Right cardiac atrium (tissue), 5 donors: Measurements from ENCODE around the gene POLN. TPM values are rescaled to one million over a fixed set of nuclear protein-coding genes. Genes with fewer than 3 reads are reported as not detected.

Experiments used
- ATAC-seq, 2 donors: fragments of 200-7000 bp; cut with Tn5 transposase; one replicate each; pipeline versions ENCODE4 v1.8.0 to v1.9.1; 2020; ENCODE audit warnings: moderate library complexity in 2 of 2, mild to moderate bottlenecking in 1 of 2
- DNase-seq, 3 donors: peaks; one replicate each; pipeline ENCODE4 v3.0.0-alpha.2; 2020
- H3K27ac ChIP-seq: one replicate; pipeline ENCODE4 v1.5.1; 2013; ENCODE audit warnings: mild to moderate bottlenecking, low read length, control low read depth, moderate library complexity
- H3K27me3 ChIP-seq: one replicate; pipeline ENCODE4 v1.6.1; 2013; ENCODE audit not compliant: control insufficient read depth, insufficient read depth
- H3K4me1 ChIP-seq: one replicate; pipeline ENCODE4 v1.6.1; 2013; ENCODE audit warnings: low read length; ENCODE audit not compliant: control insufficient read depth, insufficient read depth
- H3K4me3 ChIP-seq: one replicate; pipeline ENCODE4 v1.5.1; 2013; ENCODE audit warnings: low read length, control low read depth
- H3K9me3 ChIP-seq: one replicate; pipeline ENCODE4 v1.6.1; 2013; ENCODE audit warnings: low read length; ENCODE audit not compliant: control insufficient read depth
- WGBS: extraction: QIAGEN DNeasy Blood & Tissue Kit; methylation state at CpG from one replicate; pipeline ENCODE4 v1.1.7; 2013; 5-methylcytosine and 5-hydroxymethylcytosine counted together
- intact Hi-C, 4 donors: fragments of 100-400 bp; cut with DNase I; formaldehyde crosslinking; loops; one replicate each; pipeline versions ENCODE4 v1.11.0 to v1.14.0; 2022 to 2023
- polyA plus RNA-seq: library from polyadenylated mRNA; stranded (reverse); fragments of 200-250 nt; gene quantifications from one replicate; pipeline ENCODE4 v1.2.3, GENCODE V29; 2013
- total RNA-seq, 4 donors: library from RNA; stranded (reverse); fragmentation: NEBNext Ultra II Directional; extraction: Animal tissue kit (Norgen Biotek cat#: 25700); gene quantifications; one replicate each; pipeline ENCODE4 v1.2.1, GENCODE V29; 2021
- donor health status: healthy with polysubstance abuse.
- donor health status: DM: no; HTN: yes; CAD: no.
- donor health status: DM: no; HTN: no; CAD: no.
- donor health status: DM: no; HTN: yes; CAD: no; lungs with severe emphysema.
- donor health status: DM: yes; HTN: yes; CAD: no.

The POLN gene
- total and polyA plus RNA-seq, 5 donors, result 1.5 to 5.9 (median 3.8) TPM

DNA sequence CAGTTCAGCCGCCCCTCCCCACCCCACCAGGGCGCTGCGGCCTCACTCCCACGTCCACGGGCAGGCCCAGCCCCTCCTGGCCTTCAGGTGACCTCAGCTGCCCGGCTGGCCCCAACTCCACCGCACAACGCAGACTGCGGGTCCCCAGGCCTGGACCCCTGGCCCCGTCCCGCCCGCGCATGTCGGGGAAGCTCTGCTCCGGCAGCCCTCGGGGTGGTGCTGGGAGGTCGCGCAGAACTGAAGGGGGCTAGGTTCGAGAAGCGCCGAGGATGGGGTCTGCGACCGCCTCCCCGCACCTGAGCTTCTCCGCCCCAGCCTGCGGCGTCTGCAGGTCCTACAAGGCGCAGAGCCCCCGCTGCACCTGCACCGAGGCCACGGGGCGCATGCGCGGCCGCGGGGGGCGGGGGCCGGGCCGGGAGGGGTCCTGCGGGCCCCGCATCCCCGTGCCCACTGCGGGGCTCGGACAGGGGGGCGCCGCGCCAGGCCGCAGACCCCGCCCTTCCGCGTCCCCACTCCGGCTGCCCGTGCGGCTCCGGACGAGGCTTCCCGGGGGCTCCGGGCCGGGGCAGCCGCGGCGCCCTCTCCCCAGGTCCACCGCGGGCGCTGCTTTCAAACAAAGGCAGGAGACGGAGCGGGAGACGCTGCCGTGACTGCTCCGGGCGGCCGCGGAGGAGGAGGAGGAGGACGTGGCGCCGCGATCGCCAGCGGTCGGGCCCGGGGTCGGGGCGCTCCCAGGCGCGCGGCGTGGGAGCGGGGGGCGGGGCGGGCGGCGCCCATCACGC, 183.5 kb downstream of the POLN start:
- Histone ChIP-seq H3K27ac (no peak overlapping the region), H3K9me3 (no peaks in the 10 kb centered on the region), H3K27me3 (no peaks in the 10 kb centered on the region), H3K4me3 (peak overlapping the region; percentile 70), H3K4me1 (no peaks in the 10 kb centered on the region)
- 1% methylated on average over 93 of the region's 93 CpGs for WGBS
- peak in 1 of 3 donors; percentile 53 for DNase-seq
- intact Hi-C loops, result no loop called here
- ATAC-seq, result peak in 1 of 2 donors; percentile 20

DNA sequence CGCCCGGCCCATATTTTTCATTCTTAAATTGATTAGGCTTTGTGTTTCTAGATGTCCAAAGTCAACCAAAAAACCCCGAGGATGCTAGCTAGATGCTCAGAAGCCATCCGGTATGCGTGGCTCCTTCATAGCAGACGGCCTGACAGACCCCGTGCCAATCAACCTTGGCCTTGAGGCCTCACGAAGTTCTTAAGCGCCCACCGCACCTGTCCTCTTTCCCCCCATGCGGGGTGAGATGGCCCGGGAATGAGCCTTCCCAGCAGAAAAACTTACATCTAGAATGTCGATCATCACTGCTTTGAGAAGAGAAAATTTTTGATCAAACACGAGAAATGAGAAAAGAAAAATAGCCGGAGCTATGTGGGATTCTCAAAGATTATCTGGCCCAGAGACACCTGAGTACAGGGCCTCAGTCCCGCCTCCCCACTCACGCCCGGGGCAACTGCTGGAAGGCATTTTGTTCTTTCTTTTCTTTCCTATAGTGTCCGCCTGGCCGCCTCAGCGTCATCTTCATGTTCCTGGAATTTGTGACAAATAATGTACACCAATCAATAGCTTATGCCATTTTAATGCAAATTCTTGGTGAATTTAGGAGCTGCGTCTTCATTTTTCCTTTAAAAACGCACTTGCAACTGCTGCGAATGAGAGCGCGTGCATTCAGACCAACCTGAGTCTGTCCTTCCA, 184.4 kb downstream of the POLN start:
- H3K4me3 ChIP-seq, result no peak overlapping the region
- H3K4me1 ChIP-seq, result no peaks in the 10 kb centered on the region
- intact Hi-C loops, result no loop called here
- H3K27ac ChIP-seq, result no peak overlapping the region
- no peaks in the 10 kb centered on the region for H3K27me3 ChIP-seq
- H3K9me3 ChIP-seq, result no peaks in the 10 kb centered on the region
- 75% methylated on average over 26 of the region's 26 CpGs for WGBS
- DNase-seq (no peak), ATAC-seq (no peak)

DNA sequence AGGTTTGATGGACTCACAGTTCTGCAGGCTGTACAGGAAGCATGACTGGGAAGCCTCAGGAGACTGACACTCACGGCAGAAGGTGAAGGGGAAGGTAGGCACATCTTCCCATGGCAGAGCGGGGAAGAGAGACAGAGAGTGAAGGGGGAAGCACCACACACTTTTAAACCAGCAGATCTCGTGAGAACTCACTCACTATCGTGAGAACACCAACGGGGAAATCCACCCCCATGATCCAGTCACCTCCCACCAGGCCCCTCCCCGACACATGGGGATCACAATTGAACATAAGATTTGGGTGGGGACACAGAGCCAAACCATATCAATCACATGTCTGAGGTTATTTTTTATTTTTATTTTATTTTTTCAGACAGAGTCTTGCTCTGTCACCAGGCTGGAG, 187.7 kb downstream of the POLN start:
- Histone ChIP-seq H3K4me3 (no peak overlapping the region), H3K27ac (no peak overlapping the region), H3K27me3 (no peaks in the 10 kb centered on the region), H3K9me3 (no peaks in the 10 kb centered on the region), H3K4me1 (no peaks in the 10 kb centered on the region)
- WGBS, result 65% methylated on average over 6 of the region's 6 CpGs
- ATAC-seq, result no peak
- no peak for DNase-seq
- intact Hi-C loops, result no loop called here

GRCh38 chr4:2051086-2051485, 190.8 kb downstream of the POLN start:
- Histone ChIP-seq H3K4me3 (no peak overlapping the region), H3K9me3 (no peaks in the 10 kb centered on the region), H3K27me3 (no peaks in the 10 kb centered on the region), H3K4me1 (no peaks in the 10 kb centered on the region), H3K27ac (no peak overlapping the region)
- DNase-seq, result no peak
- ATAC-seq, result no peak
- intact Hi-C loops, result no loop called here
- 72% methylated on average over 10 of the region's 10 CpGs for WGBS

DNA sequence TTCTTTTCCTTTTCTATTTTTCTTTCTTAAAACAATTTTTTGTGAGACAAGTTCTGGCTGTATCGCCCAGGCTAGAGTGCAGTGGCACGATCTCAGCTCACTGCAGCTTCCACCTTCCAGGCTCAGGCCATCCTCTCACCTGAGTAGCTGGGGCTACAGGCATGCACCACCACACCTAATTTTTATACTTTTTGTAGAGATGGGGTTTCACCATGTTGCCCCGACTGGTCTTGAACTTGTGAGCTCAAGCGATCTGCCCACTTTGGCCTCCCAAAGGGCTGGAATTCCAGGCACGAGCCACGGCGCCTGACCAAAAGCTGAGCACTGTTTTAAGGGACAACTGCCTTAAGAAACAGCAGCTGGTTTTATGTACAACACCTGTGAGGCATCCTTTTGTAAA, 192.1 kb downstream of the POLN start:
- ATAC-seq (no peak), DNase-seq (no peak)
- WGBS, result 82% methylated on average over 7 of the region's 7 CpGs
- no peaks in the 10 kb centered on the region for H3K4me1 ChIP-seq
- H3K9me3 ChIP-seq, result no peaks in the 10 kb centered on the region
- no peaks in the 10 kb centered on the region for H3K27me3 ChIP-seq
- no peak overlapping the region for H3K4me3 ChIP-seq
- intact Hi-C loops, result no loop called here
- no peak overlapping the region for H3K27ac ChIP-seq

DNA sequence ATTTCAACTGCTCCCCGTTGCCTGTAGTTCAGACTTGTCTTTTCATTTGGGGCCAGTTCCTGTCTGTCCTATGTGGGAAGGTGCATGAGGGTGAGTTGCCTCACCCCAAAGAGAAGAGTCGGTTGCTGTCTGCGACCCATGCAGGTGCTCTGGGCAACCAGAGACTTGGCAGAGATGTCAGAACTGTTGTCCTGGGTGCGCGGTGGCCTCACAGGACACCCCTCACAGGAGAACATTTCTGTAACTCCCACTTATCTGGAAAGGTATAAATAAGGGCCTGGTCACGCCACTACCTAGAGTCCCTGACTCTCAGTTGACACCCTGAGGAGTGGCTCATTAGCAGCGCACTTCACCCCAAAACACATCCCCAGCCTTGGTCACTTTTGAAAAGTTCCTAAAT, 192.5 kb downstream of the POLN start:
- no peak for ATAC-seq
- no peak overlapping the region for H3K4me3 ChIP-seq
- no peaks in the 10 kb centered on the region for H3K27me3 ChIP-seq
- H3K27ac ChIP-seq, result no peak overlapping the region
- H3K4me1 ChIP-seq, result no peaks in the 10 kb centered on the region
- H3K9me3 ChIP-seq, result no peaks in the 10 kb centered on the region
- DNase-seq, result no peak
- WGBS, result 86% methylated on average over 7 of the region's 7 CpGs
- intact Hi-C loops, result no loop called here

DNA sequence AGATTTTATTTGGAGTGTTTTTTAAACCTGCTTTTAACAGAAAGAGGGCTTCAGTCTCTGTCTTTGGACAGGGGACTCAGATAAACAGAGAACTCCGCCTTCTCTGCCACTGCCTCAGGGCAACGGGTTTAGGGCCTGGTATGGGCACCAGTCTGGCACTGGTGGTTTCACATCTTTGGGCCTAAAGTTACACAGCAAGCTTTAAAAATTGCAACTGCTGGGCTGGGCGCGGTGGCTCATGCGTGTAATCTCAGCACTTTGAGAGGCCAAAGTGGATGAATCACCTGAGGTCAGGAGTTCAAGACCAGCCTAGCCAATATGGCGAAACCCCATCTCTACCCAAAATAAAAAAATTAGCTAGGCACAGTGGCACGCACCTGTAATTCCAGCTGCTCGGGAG, 193.1 kb downstream of the POLN start:
- H3K4me3 ChIP-seq, result no peak overlapping the region
- intact Hi-C loops, result no loop called here
- no peak for ATAC-seq
- WGBS, result 91% methylated on average over 8 of the region's 8 CpGs
- no peaks in the 10 kb centered on the region for H3K27me3 ChIP-seq
- H3K4me1 ChIP-seq, result no peaks in the 10 kb centered on the region
- H3K27ac ChIP-seq, result no peak overlapping the region
- H3K9me3 ChIP-seq, result no peaks in the 10 kb centered on the region
- no peak for DNase-seq

GRCh38 chr4:2047781-2048581, 193.9 kb downstream of the POLN start:
- Histone ChIP-seq H3K9me3 (no peaks in the 10 kb centered on the region), H3K4me3 (no peak overlapping the region), H3K27ac (no peak overlapping the region), H3K27me3 (no peaks in the 10 kb centered on the region), H3K4me1 (no peaks in the 10 kb centered on the region)
- peak in 1 of 3 donors; percentile 36 for DNase-seq
- 88% methylated on average over 25 of the region's 25 CpGs for WGBS
- intact Hi-C loops, result no loop called here
- no peak for ATAC-seq

DNA sequence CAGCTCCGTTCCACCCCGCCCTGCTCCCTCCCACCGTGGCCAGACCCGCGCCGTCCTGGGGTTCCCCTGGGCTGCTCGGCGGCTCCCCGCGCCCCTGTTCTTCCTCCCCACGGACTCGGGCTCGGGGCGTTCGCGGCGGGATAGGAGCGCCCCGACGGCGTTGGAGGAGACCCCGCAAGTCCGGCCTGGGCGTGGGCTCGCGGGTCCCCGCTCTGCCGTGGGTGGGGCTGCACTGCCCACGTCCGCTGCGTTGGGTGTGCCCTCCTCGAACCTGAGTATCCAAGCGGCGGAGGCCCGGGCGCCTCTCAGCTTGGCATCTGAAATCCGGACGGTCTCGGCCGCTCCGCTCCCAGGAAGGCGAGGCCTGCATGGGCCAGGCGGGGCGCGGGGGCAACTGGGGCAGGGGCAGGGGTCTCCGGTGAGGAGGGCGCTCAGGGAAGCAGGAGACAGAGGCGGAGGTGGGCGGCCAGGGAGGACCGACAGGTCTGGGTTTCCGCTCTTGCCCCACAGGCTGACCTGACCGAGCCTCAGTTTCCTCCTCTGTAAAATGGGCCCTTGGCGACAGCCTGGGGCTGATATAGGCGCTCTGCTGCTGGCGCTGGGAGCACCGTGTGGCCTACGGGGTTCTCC, 194.8 kb downstream of the POLN start:
- Histone ChIP-seq H3K9me3 (no peaks in the 10 kb centered on the region), H3K27me3 (no peaks in the 10 kb centered on the region), H3K4me1 (no peaks in the 10 kb centered on the region), H3K27ac (no peak overlapping the region), H3K4me3 (no peak overlapping the region)
- intact Hi-C loops, result no loop called here
- ATAC-seq, result no peak
- 40% methylated on average over 57 of the region's 57 CpGs for WGBS
- DNase-seq, result peak in 2 of 3 donors; percentile 29 to 54

DNA sequence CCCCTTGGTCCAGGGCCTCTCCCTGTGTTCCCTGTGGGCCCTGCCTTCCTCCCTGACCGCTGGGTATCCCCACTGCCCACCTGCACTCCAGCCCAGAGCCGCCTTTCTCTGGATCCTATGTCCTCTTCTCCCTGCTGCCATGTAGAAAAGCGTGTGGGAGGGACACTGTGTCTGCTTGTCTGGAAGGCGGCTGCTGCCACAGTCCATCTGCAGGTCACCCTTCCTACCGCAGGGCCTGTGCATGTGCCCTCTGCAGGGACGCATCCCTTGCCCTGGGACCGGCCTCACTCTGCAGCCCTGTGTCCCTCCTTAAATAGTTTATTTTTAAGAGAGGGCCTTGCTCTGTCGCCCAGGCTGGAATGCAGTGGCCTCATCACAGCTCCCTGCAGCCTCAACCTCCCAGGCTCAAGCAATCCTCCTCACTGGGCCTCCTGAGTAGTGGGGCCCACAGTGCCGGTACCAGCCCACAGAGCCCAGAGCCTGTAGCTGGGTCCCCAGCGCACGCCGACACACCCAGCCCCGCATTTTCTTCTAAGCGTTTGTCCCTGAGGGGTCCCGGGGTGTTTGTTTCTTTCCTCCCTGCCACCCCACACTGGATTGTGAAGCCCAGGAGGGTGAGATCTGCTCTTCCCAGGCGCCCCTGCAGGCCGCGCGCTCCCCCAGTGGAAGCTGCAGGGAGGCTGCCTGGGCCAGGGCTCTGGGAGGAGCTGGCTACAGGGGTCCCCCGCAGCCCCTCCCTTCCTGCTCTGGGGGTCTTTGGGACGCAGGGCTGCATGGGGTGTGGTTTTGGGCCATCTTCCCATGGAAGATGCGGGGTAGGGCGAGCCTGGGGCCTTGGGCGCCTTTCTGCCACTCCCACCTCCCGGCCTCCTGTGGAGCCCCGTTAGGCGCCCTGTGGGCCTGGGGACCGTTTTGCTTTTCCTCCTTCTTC, 195.6 kb downstream of the POLN start:
- no peaks in the 10 kb centered on the region for H3K9me3 ChIP-seq
- ATAC-seq (no peak), DNase-seq (peak in 1 of 3 donors; percentile 30)
- intact Hi-C loops, result no loop called here
- 59% methylated on average over 28 of the region's 28 CpGs for WGBS
- no peak overlapping the region for H3K27ac ChIP-seq
- H3K4me3 ChIP-seq, result no peak overlapping the region
- H3K4me1 ChIP-seq, result no peaks in the 10 kb centered on the region
- H3K27me3 ChIP-seq, result no peaks in the 10 kb centered on the region
